SK-N-SH treated with all-trans-retinoic acid at 6 μM for 48 hours (cell line): ENCODE measurements around the gene PPP3CA.
"Not testable (repeated sequence)": the region's sequence is repeated elsewhere in the genome, so short reads cannot be mapped to it uniquely, and the experiment has no call there.

Experiments used
- ESRRG ChIP-seq: fragments of 250-450 bp; sonication (Bioruptor Pico); IDR thresholded peaks from 2 replicates; pipeline ENCODE4 v1.6.1; 2021; ENCODE audit warnings: mild to moderate bottlenecking
- GLIS3 ChIP-seq: fragments of 250-450 bp; sonication (Bioruptor Pico); IDR thresholded peaks from 2 replicates; pipeline ENCODE4 v1.5.0; 2020; ENCODE audit warnings: mild to moderate bottlenecking, moderate library complexity
- OSR1 ChIP-seq: fragments of 250-450 bp; sonication (Bioruptor Pico); IDR thresholded peaks from 2 replicates; pipeline ENCODE4 v1.8.0; 2022; ENCODE audit warnings: moderate library complexity, mild to moderate bottlenecking, inconsistent platforms
- PPARA ChIP-seq: fragments of 250-450 bp; sonication (Bioruptor Pico); IDR thresholded peaks from 2 replicates; pipeline ENCODE4 v1.5.0; 2020; ENCODE audit warnings: mild to moderate bottlenecking, borderline replicate concordance
- RARB ChIP-seq: fragments of 250-450 bp; sonication (Bioruptor Pico); IDR thresholded peaks from 2 replicates; pipeline ENCODE4 v1.8.0; 2021; ENCODE audit warnings: mild to moderate bottlenecking, moderate library complexity
- ZFP3 ChIP-seq: fragments of 250-450 bp; sonication (Bioruptor Pico); IDR thresholded peaks from 2 replicates; pipeline ENCODE4 v1.5.0; 2020; ENCODE audit warnings: mild to moderate bottlenecking, moderate library complexity
- ZFP30 ChIP-seq: fragments of 450-650 bp; formaldehyde crosslinking; IDR thresholded peaks from 2 replicates; pipeline ENCODE4 v1.5.0; 2022; ENCODE audit warnings: mild to moderate bottlenecking, moderate library complexity
- ZNF8 ChIP-seq: fragments of 450-650 bp; formaldehyde crosslinking; IDR thresholded peaks from 2 replicates; pipeline ENCODE4 v1.5.0; 2020; ENCODE audit warnings: mild to moderate bottlenecking, moderate library complexity
- TF ChIP-seq, protein P1 (sequence below): fragments of 250-450 bp; sonication (Bioruptor Pico); IDR thresholded peaks from 2 replicates; pipeline ENCODE4 v1.8.0; 2020; ENCODE audit warnings: mild to moderate bottlenecking, moderate library complexity, borderline replicate concordance

DNA sequence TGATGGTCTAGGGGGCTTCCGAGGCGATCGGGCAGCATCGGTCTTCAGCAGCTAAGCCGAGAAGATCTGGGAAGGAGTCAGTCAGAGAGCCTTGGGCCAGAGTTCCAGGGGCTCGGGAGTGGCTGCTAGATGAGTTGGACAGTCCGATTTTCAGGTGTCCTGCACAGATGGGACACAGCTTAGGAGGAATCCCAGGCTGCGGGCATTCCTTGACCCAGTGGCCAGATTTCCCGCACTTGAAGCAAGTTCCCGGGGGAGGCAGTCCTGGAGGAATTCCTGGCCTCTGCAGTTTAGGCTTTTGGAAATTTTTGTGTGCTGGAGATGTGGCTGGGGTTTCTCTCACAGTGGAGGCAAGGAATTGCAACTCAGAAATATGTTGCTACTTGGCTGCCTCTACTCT is 352.3 kb downstream of the PPP3CA start:
- not testable (repeated sequence) for TF ChIP-seq ZFP30 (CRISPR knock-in tag); PPARA; OSR1 (CRISPR knock-in tag); RARB (CRISPR knock-in tag); GLIS3; ZFP3 (CRISPR knock-in tag); ZNF8 (CRISPR knock-in tag); ESRRG (CRISPR knock-in tag)
- TF ChIP-seq, protein P1, sequence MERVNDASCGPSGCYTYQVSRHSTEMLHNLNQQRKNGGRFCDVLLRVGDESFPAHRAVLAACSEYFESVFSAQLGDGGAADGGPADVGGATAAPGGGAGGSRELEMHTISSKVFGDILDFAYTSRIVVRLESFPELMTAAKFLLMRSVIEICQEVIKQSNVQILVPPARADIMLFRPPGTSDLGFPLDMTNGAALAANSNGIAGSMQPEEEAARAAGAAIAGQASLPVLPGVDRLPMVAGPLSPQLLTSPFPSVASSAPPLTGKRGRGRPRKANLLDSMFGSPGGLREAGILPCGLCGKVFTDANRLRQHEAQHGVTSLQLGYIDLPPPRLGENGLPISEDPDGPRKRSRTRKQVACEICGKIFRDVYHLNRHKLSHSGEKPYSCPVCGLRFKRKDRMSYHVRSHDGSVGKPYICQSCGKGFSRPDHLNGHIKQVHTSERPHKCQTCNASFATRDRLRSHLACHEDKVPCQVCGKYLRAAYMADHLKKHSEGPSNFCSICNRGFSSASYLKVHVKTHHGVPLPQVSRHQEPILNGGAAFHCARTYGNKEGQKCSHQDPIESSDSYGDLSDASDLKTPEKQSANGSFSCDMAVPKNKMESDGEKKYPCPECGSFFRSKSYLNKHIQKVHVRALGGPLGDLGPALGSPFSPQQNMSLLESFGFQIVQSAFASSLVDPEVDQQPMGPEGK, result not testable (repeated sequence)
